SU-DHL-6 (cell line): ENCODE results near the gene CREG2.

Experiments
- CTCF ChIP-seq: fragments of 200-600 bp; sonication (generic); IDR thresholded peaks from one replicate; pipeline ENCODE4 v1.5.1; 2017; ENCODE audit warnings: antibody characterized with exemption, mild to moderate bottlenecking, low read length, moderate library complexity; ENCODE audit not compliant: insufficient read depth, poor library complexity, severe bottlenecking
- EZH2phosphoT487 ChIP-seq: fragments of 200-600 bp; sonication (generic), shearing (Covaris generic); conservative IDR thresholded peaks from 2 replicates; pipeline ENCODE4 v1.6.1; 2018; ENCODE audit warnings: mild to moderate bottlenecking, antibody characterized with exemption, low read length, moderate library complexity, mixed read lengths

- no peak for TF ChIP-seq CTCF
- no peak for TF ChIP-seq EZH2phosphoT487
Measured at GRCh38 chr2:101344137-101344536, 43.2 kb downstream of the CREG2 start.
